H1 (cell line): ENCODE measurements around the gene TLL2. TPM values are rescaled to one million over a fixed set of nuclear protein-coding genes. Genes with fewer than 3 reads are reported as not detected.

ENCODE experiments used
- POLR2AphosphoS5 ChIP-seq: IDR thresholded peaks from 2 replicates; pipeline ENCODE4 v1.6.1; 2011; ENCODE audit warnings: low read depth, low read length
- polyA plus RNA-seq, 7 experiments: library from polyadenylated mRNA; depleted of rRNA in 3 of 7; stranded (reverse) in 5 of 7; unstranded in 2 of 7; fragments of >200 nt in 5 of 7; fragments of 200-250 nt in 2 of 7; gene quantifications; 1 replicate in 5 of 7; 2 replicates in 1 of 7; 4 replicates in 1 of 7; pipeline versions ENCODE4 v1.2.1 to v1.2.3, GENCODE V29; 2011 to 2013; ENCODE audit warnings: missing spikeins in 2 of 7, mixed read lengths in 2 of 7
- total RNA-seq: library from RNA; stranded (reverse); fragmentation: NEBNext Ultra II Directional; extraction: Animal tissue kit (Norgen Biotek cat#: 25700); gene quantifications from 2 replicates; pipeline ENCODE4 v1.2.1, GENCODE V29; 2021

Gene TLL2
- total and polyA plus RNA-seq, 2 of the 8 experiments (the other 6 are each of a cell fraction or from before 2014, with no cell fraction given) = 2.4 to 3.2 TPM

GRCh38 chr10:96511044-96511945, 2.4 kb downstream of the TLL2 start (continued):
- TF ChIP-seq POLR2AphosphoS5 = no peak
